RCC 7860 (cell line): ENCODE data around the gene DNER.

Source experiments
- DNase-seq: peaks from one replicate; pipeline ENCODE4 v3.0.0-alpha.2; 2015; ENCODE audit warnings: low spot score
- FAIRE-seq: peaks from 2 replicates; lab custom pipeline; 2012; peaks lifted over from hg19 to GRCh38; lab: Jason Lieb, UNC

Gene DNER

GRCh38 chr2:229675569-229675968 is 38.8 kb downstream of the DNER start:
- FAIRE-seq (no peak), DNase-seq (no peak)

GRCh38 chr2:229674830-229675530 is 39.4 kb downstream of the DNER start:
- no peak for DNase-seq
- FAIRE-seq, result no peak

- FAIRE-seq (no peak), DNase-seq (no peak)
Observed at GRCh38 chr2:229673676-229674075, 40.7 kb downstream of the DNER start.

GRCh38 chr2:229672021-229672420 is 42.3 kb downstream of the DNER start:
- DNase-seq (no peak), FAIRE-seq (no peak)

GRCh38 chr2:229669841-229670240 is 44.5 kb downstream of the DNER start:
- FAIRE-seq (no peak), DNase-seq (no peak)

GRCh38 chr2:229666811-229667210 is 47.5 kb downstream of the DNER start:
- DNase-seq (no peak), FAIRE-seq (no peak)

- FAIRE-seq (no peak), DNase-seq (no peak)
Observed at GRCh38 chr2:229665158-229665557, 49.2 kb downstream of the DNER start.

- FAIRE-seq, result no peak
Observed at GRCh38 chr2:229661478-229661877, 52.9 kb downstream of the DNER start.

GRCh38 chr2:229660951-229661350 is 53.4 kb downstream of the DNER start:
- FAIRE-seq, result no peak

More at GRCh38 chr2:229661478-229661877, 52.9 kb downstream of the DNER start:
- no peak for DNase-seq

GRCh38 chr2:229660391-229660790 is 54.0 kb downstream of the DNER start:
- DNase-seq (no peak), FAIRE-seq (no peak)

More at GRCh38 chr2:229660951-229661350, 53.4 kb downstream of the DNER start:
- no peak for DNase-seq

GRCh38 chr2:229658004-229658403 is 56.4 kb downstream of the DNER start:
- DNase-seq (no peak), FAIRE-seq (no peak)

GRCh38 chr2:229654437-229654836 is 59.9 kb downstream of the DNER start:
- DNase-seq, result no peak
- no peak for FAIRE-seq

GRCh38 chr2:229653531-229653930 is 60.8 kb downstream of the DNER start:
- FAIRE-seq (no peak), DNase-seq (no peak)

GRCh38 chr2:229652796-229653195 is 61.6 kb downstream of the DNER start:
- DNase-seq (no peak), FAIRE-seq (no peak)

GRCh38 chr2:229650901-229651300 is 63.5 kb downstream of the DNER start:
- no peak for DNase-seq
- no peak for FAIRE-seq

GRCh38 chr2:229650059-229650458 is 64.3 kb downstream of the DNER start:
- FAIRE-seq (no peak), DNase-seq (no peak)

GRCh38 chr2:229646186-229646723 is 68.1 kb downstream of the DNER start:
- DNase-seq, result no peak
- no peak for FAIRE-seq

- DNase-seq (no peak), FAIRE-seq (no peak)
Observed at GRCh38 chr2:229642371-229642770, 72.0 kb downstream of the DNER start.

GRCh38 chr2:229641676-229642075 is 72.7 kb downstream of the DNER start:
- no peak for FAIRE-seq
- no peak for DNase-seq

- DNase-seq (no peak), FAIRE-seq (no peak)
Observed at GRCh38 chr2:229640636-229641035, 73.7 kb downstream of the DNER start.

- FAIRE-seq (no peak), DNase-seq (no peak)
Observed at GRCh38 chr2:229636571-229636970, 77.8 kb downstream of the DNER start.

GRCh38 chr2:229635371-229635680 is 79.0 kb downstream of the DNER start:
- FAIRE-seq (no peak), DNase-seq (no peak)
